IPS-20b (cell line): ENCODE data around the gene PAXX.

Experiments
- H3K27ac ChIP-seq: one replicate; pipeline ENCODE4 v1.5.1; 2013; ENCODE audit warnings: low read length
- H3K27me3 ChIP-seq: 2 replicates; pipeline ENCODE4 v1.6.1; 2013; ENCODE audit warnings: mild to moderate bottlenecking, low read length, inconsistent platforms; ENCODE audit not compliant: insufficient read depth
- H3K36me3 ChIP-seq: 2 replicates; pipeline ENCODE4 v1.6.1; 2013; ENCODE audit warnings: low read depth, mild to moderate bottlenecking, inconsistent platforms, low read length, moderate library complexity; ENCODE audit not compliant: insufficient read depth
- H3K4me1 ChIP-seq: 2 replicates; pipeline ENCODE4 v1.6.1; 2013; ENCODE audit warnings: mild to moderate bottlenecking, control low read depth, inconsistent platforms, low read length, moderate library complexity; ENCODE audit not compliant: insufficient read depth
- H3K4me3 ChIP-seq: 2 replicates; pipeline ENCODE4 v1.5.1; 2013; ENCODE audit warnings: mild to moderate bottlenecking, low read length, inconsistent platforms
- H3K9ac ChIP-seq: 2 replicates; pipeline ENCODE4 v1.6.1; 2013; ENCODE audit warnings: low read depth, mild to moderate bottlenecking, inconsistent platforms, low read length, moderate library complexity
- H3K9me3 ChIP-seq: 2 replicates; pipeline ENCODE4 v1.6.1; 2013; ENCODE audit warnings: mild to moderate bottlenecking, low read depth, low read length, inconsistent platforms; ENCODE audit not compliant: insufficient read depth

Gene PAXX

DNA sequence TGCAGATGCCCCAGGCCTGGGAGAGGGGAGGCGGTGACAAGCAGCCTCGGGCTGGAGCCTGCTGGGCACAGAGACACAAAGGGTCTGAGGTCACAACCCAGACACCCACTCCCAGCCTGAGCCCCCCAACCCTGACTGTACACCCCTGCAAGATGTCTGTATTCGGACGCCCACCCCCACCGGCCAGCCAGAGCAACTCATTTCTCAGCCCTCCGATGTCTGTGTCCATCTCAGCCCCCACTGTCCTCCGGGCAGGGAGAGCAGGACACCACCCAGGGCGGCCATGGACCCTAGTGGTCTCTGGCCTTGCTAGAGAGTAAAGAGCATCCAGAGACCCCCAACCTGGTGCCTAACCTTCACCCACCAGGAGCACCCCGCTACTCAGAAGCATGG is 36.3 kb upstream of the PAXX start:
- H3K27ac ChIP-seq, result no peak overlapping the region

DNA sequence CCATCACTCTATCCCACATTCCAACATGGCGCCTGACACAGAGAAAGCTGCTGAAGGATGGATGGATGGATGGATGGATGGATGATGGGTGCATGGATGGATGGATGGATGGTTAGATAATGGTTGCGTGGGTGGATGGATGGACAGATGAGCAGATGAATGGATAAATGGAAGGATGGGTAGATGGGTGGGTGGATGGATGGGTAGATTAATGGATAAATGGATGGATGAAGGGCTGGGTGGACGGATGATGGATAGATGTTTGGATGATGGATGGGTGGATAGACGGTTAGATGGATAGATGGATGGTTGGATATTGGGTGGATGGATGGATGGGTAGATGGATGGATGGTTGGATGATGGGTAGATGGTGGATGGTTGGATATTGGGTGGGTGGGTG is 35.6 kb upstream of the PAXX start:
- no peaks in the 10 kb centered on the region for H3K36me3 ChIP-seq
- no peak overlapping the region for H3K9ac ChIP-seq
- H3K27ac ChIP-seq, result no peak overlapping the region
- H3K27me3 ChIP-seq, result no peaks in the 10 kb centered on the region
- no peak overlapping the region for H3K4me3 ChIP-seq
- no peaks in the 10 kb centered on the region for H3K4me1 ChIP-seq
- H3K9me3 ChIP-seq, result no peaks in the 10 kb centered on the region

More for the DNA sequence above, 36.3 kb upstream of the PAXX start:
- no peaks in the 10 kb centered on the region for H3K36me3 ChIP-seq
- H3K4me3 ChIP-seq, result no peak overlapping the region
- H3K9me3 ChIP-seq, result no peaks in the 10 kb centered on the region
- no peaks in the 10 kb centered on the region for H3K27me3 ChIP-seq
- H3K4me1 ChIP-seq, result no peaks in the 10 kb centered on the region
- no peak overlapping the region for H3K9ac ChIP-seq

DNA sequence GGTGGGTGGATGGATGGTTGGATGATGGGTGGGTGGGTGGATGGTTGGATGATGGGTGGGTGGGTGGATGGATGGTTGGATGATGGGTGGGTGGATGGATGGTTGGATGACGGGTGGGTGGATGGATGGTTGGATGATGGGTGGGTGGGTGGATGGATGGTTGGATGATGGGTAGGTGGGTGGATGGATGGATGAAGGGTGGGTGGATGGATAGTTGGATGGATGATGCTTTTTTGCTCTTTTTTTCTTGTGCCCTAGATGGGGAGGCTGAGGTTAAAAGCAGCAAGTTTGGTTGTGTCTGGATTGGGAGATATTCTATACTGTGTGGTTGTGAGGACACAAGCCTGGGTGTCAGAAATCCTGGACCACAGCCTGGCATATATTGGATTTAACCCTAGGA is 34.8 kb upstream of the PAXX start:
- Histone ChIP-seq H3K27me3 (no peaks in the 10 kb centered on the region), H3K9me3 (no peaks in the 10 kb centered on the region), H3K9ac (no peak overlapping the region), H3K4me3 (no peak overlapping the region), H3K36me3 (no peaks in the 10 kb centered on the region), H3K4me1 (no peaks in the 10 kb centered on the region), H3K27ac (no peak overlapping the region)

DNA sequence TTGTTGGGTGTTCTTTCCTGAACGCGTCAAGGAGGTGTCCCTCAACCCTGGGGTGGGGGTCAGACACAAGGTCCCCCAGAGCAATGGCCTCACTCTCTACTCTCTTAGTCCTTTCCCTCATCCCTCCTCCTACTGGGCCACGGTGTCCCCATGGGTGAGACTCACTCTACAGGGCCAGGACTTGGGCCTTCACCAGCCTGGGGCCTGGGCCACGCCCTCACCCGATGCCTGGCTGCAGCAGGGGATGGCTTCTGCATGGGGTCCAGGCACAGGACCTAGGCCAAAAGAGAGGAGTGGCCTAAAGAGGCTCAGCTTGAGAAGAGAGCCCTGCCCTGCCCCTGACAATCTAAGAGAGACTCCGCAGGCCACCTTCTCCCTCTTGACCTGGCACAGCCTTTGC is 34.3 kb upstream of the PAXX start:
- Histone ChIP-seq H3K9ac (no peak overlapping the region), H3K4me3 (no peak overlapping the region), H3K9me3 (no peaks in the 10 kb centered on the region), H3K27me3 (no peaks in the 10 kb centered on the region), H3K4me1 (no peaks in the 10 kb centered on the region), H3K36me3 (no peaks in the 10 kb centered on the region), H3K27ac (no peak overlapping the region)

DNA sequence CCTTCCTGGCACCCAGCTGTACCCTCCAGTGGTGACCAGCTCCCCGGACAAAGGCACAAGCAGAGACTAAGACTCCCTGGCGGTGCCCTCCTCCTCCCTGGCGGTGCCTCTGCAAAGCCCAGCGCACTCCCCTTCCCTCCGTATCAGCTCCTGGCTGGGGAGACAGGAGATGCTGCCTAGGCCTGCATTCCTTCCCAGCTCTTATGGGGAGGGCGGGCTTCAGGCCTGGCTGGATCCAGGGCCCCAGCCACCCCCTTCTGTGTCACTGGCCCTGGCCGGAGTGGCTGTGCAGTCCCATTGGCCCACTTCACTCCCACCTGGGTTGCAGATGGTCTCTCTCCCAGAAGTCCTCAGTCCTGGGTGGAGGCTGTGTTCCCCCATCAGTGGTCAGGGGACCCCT is 33.7 kb upstream of the PAXX start:
- H3K9ac ChIP-seq, result no peak overlapping the region
- H3K27ac ChIP-seq, result no peak overlapping the region

DNA sequence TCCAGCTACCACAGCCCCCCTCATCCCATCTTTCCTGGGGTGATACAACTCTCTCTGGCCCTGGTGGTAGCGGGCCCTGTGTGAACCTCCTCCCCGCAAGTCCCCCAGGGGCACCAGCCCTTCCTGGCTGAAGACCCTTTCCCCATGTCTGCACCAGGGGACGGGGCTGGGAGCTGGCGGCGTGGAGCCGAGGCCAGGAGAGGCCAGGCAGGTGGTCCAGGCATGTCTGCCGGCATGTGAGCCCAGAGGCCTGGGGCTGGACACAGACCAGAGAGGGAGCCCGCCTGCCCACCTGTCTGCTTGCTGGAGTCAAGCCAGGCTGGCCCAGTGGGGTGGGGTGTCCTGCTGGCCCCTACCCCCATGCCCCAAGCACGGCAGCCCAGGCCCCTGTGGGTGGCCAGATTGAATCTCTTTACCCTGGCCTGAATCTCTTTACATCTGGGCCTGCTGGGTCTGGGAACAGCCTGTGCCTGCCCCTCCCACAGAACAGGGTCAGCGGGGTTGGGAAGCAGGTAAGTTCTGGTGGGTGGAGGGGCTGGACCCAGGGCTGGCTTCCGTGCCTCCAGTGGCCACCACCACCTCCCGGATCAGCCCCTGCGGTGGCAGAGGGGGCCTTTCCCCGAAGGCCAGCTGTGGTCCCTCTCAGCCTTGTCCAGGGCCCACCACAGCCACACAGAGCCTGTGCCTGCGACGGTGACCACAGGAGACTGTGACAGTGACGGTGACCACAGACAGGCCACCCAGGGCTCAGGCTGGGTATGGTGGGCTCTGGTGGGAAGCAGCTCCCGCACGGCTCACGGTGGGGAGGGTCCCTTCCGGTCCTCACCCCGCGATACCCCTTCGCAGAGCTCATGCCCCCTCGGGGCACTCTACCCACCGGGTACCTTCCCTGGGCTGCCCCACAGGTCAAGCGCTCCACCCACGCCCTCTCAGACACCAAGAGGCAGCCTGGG is 33.0 kb upstream of the PAXX start:
- H3K4me3 ChIP-seq, result no peak overlapping the region
- H3K9me3 ChIP-seq, result no peaks in the 10 kb centered on the region
- no peaks in the 10 kb centered on the region for H3K27me3 ChIP-seq
- H3K36me3 ChIP-seq, result no peaks in the 10 kb centered on the region
- H3K27ac ChIP-seq, result no peak overlapping the region
- H3K9ac ChIP-seq, result no peak overlapping the region
- H3K4me1 ChIP-seq, result no peaks in the 10 kb centered on the region

More for the DNA sequence above, 33.7 kb upstream of the PAXX start:
- Histone ChIP-seq H3K9me3 (no peaks in the 10 kb centered on the region), H3K27me3 (no peaks in the 10 kb centered on the region), H3K4me3 (no peak overlapping the region), H3K4me1 (no peaks in the 10 kb centered on the region), H3K36me3 (no peaks in the 10 kb centered on the region)

DNA sequence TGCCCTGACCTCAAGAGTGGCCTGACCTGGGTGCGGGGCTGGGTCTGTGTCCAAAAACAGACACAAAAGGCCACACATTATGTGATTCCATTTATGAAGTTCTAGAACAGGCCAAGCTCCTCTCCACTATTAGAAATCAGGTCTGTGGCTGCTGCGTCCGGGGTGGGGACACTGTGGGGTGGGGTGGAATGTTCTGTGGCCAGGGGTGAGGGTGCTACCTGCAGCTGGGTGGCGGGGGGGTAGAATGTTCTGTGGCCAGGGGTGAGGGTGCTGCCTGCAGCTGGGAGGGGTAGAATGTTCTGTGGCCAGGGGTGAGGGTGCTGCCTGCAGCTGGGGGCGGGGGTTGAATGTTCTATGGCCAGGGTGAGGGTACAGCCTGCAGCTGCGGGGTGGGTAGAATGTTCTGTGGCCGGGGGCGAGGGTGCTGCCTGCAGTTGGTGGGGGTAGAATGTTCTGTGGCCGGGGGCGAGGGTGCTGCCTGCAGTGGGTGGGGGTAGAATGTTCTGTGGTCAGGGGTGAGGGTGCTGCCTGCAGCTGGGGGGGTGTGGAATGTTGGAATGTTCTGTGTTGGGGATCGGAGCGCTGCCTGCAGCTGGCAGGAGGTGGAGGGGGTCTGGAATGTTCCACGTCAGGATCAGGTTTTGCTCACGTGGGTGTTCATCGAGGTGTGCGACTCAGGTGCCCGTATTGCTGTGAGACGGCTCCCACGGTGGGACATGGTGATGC is 31.8 kb upstream of the PAXX start:
- Histone ChIP-seq H3K27ac (no peak overlapping the region), H3K4me3 (no peak overlapping the region), H3K9ac (no peak overlapping the region), H3K4me1 (no peaks in the 10 kb centered on the region), H3K27me3 (no peaks in the 10 kb centered on the region), H3K9me3 (no peaks in the 10 kb centered on the region), H3K36me3 (no peaks in the 10 kb centered on the region)

DNA sequence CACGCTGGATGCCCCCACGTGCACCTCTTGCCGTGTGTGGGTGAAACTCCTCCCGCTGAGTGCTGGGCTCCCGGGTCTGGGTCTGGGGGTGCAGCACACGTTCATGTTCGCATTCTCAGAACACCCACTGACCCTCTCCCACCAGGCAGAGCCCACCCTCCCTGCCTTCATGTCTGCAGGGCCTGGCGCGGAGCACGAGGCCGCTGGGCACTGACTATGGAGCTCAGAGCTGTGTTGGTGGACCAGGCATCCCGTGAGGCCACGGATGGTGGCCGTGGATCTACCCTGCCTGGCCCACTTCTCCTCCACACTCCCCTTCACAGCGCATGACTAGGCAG is 31.3 kb upstream of the PAXX start:
- Histone ChIP-seq H3K4me1 (no peaks in the 10 kb centered on the region), H3K9ac (no peak overlapping the region), H3K36me3 (no peaks in the 10 kb centered on the region), H3K27ac (no peak overlapping the region), H3K9me3 (no peaks in the 10 kb centered on the region), H3K4me3 (no peak overlapping the region), H3K27me3 (no peaks in the 10 kb centered on the region)

DNA sequence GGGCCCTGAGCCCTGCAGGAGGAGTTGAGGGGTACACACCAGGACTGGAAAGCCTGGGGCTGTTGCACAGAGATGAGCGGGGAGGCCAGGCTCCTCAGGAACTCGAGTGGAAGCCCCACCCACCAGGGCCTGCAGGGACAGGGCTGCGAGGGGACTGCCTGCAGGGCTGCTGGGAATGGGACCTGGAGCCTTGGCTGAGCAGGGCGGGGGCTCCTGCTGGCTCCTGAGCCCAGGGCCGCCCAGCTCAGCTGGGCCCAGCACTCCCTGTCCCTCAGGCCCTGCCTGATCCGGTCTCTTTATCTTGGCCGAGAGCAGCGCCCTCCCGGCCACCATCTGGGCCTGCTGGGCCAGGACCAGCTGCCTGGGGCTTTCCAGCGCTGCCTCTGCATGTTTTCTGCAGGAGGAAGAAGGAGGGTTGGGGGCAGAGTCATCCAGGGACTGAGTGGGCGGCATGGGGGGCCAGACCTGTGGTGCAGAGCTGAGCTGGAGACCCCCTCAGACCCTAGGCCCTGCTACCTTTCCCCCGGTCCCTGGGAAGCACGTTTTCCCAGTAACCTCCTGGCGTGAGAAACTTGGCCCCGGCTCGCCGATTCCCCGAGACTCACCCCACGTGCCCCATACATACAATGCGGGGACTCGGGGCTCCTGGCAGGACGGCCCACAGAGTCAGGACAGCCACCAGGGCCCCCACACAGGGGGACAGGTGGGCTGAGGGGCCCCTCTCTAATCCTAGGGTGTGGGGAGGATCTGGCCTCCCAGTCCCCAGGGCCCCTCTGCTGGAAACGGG is 30.8 kb upstream of the PAXX start:
- Histone ChIP-seq H3K9ac (no peak overlapping the region; the same call in 1 of the 2 replicates), H3K9me3 (no peaks in the 10 kb centered on the region), H3K4me3 (no peak overlapping the region), H3K36me3 (no peaks in the 10 kb centered on the region), H3K27me3 (no peaks in the 10 kb centered on the region), H3K27ac (no peak overlapping the region), H3K4me1 (no peaks in the 10 kb centered on the region)

DNA sequence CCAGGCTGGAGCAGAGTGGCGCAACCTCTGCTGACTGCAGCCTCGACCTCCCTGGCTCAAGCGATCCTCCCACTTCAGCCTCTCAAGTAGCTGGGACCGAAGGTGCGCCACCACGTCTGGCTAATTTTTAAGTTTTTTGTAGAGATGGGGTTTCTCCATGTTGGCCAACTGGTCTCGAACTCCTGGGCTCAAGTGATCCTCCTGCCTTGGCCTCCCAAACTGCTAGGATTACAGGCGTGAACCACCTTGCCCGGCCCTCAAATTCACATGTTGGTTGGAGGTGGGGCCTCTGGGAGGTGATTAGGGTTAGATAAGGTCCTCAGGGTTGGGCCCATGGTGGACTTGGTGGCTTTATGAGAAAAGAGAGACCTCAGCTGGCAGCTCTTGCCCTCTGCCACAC is 30.1 kb upstream of the PAXX start:
- Histone ChIP-seq H3K9ac (no peak overlapping the region), H3K4me1 (no peaks in the 10 kb centered on the region), H3K27ac (no peak overlapping the region), H3K4me3 (no peak overlapping the region), H3K9me3 (no peaks in the 10 kb centered on the region), H3K27me3 (no peaks in the 10 kb centered on the region), H3K36me3 (no peaks in the 10 kb centered on the region)

DNA sequence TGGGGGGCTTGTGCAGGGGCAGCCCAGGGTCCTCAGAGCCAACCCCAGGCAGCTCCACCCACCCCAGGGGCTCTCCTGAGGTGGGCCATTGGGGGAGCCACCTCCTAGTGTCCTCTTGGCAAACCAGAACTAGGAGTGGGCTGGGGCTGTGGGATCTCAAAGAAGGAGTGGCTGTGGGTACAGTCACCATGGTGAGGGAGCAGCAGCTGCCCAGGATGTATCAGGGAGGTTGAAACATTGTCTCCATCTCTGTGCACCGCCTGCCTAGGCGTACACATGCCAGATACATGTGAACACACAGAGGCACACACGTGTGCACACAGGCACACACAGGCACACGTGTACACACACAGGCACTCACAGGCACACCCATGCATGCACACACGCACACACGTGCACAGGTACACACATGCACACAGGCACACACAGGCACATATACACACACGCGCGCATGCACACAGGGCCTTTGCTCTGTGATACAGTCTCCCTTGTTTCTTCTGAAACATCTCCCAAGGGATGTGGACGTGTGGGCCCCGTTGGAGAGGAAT is 29.4 kb upstream of the PAXX start:
- H3K9me3 ChIP-seq, result no peaks in the 10 kb centered on the region
- no peaks in the 10 kb centered on the region for H3K4me1 ChIP-seq
- no peaks in the 10 kb centered on the region for H3K27me3 ChIP-seq
- H3K36me3 ChIP-seq, result no peaks in the 10 kb centered on the region
- no peak overlapping the region for H3K4me3 ChIP-seq
- H3K27ac ChIP-seq, result no peak overlapping the region
- H3K9ac ChIP-seq, result no peak overlapping the region
